K562 (cell line): ENCODE data around the gene LRRC75A. TPM values are rescaled to one million over a fixed set of nuclear protein-coding genes. Genes with fewer than 3 reads are reported as not detected.

Experiments
- polyA plus RNA-seq, 8 experiments: library from polyadenylated mRNA; depleted of rRNA in 4 of 8; stranded (reverse) in 5 of 8; unstranded in 3 of 8; fragments of >200 nt; fragmentation: Nextera tagmentation in 2 of 8; fragmentation: Illumina TruSeq in 1 of 8; extraction: Ambion mirVana in 2 of 8; extraction: Trizol in 1 of 8; gene quantifications; 2 replicates each; pipeline versions ENCODE4 v1.2.1 to v1.2.3, GENCODE V29; 2011 to 2014; ENCODE audit warnings: inconsistent platforms in 1 of 8, missing spikeins in 1 of 8
- small RNA-seq: library from RNA; depleted of rRNA; stranded (forward); fragments of <200 nt; gene quantifications from one replicate; pipeline ENCODE3, GENCODE V24; 2014
- total RNA-seq, 7 experiments: library from RNA; depleted of rRNA in 6 of 7; stranded (reverse); fragments of >200 nt in 6 of 7; fragmentation: Illumina TruSeq in 2 of 7; extraction: Trizol in 2 of 7; gene quantifications; 2 replicates each; pipeline versions ENCODE4 v1.2.1 to v1.2.3, GENCODE V29; 2011 to 2021; ENCODE audit warnings: low replicate concordance in 1 of 7

LRRC75A gene
- total and polyA plus RNA-seq, 9 of the 15 experiments (the other 6 are each of a cell fraction or from before 2014, with no cell fraction given) = 0.04 to 0.34 (median 0.08) TPM; not detected in 5

Small RNA genes lying within 50 kb of the gene (small RNA-seq; reads per million reads assigned to genes)
- gene SNORD49A (not detected), gene SNORD65 (not detected)

Other genes starting within 250 kb of the LRRC75A start
- gene CENPV, start 138.7 kb downstream of the LRRC75A start, total RNA-seq (2014; rRNA removed) = 90.9 and 131 TPM in 2 replicates
- gene CENPV, start 138.7 kb downstream of the LRRC75A start, total RNA-seq (2014; rRNA removed; fragmentation: Illumina TruSeq; extraction: Trizol) = 89.6 and 95.5 TPM in 2 replicates
- 67.4 and 75.0 TPM in 2 replicates for gene CENPV, start 138.7 kb downstream of the LRRC75A start, total RNA-seq (2015; rRNA removed; fragmentation: Illumina TruSeq; extraction: Trizol)
- 86.1 and 89.1 TPM in 2 replicates for gene CENPV, start 138.7 kb downstream of the LRRC75A start, total RNA-seq (2021)
- gene CENPV, start 138.7 kb downstream of the LRRC75A start, polyA plus RNA-seq (2011; rRNA removed) = 112 and 128 TPM in 2 replicates
- 89.3 and 96.6 TPM in 2 replicates for gene CENPV, start 138.7 kb downstream of the LRRC75A start, polyA plus RNA-seq (2014; fragmentation: Illumina TruSeq; extraction: Trizol)
- 10 to 100 TPM; 17.8 to 25.8 TPM for gene CENPV, start 138.7 kb downstream of the LRRC75A start, polyA plus RNA-seq (2014; fragmentation: Nextera tagmentation; extraction: Ambion mirVana)
- gene CENPV, start 138.7 kb downstream of the LRRC75A start, polyA plus RNA-seq (2014; rRNA removed) = 91.8 and 100 TPM in 2 replicates
- gene UBB, start 111.1 kb downstream of the LRRC75A start, total RNA-seq (2014; rRNA removed) = 2,054 and 2,801 TPM in 2 replicates
- gene UBB, start 111.1 kb downstream of the LRRC75A start, total RNA-seq (2014; rRNA removed; fragmentation: Illumina TruSeq; extraction: Trizol) = 1,199 and 1,477 TPM in 2 replicates
- 1,630 and 1,692 TPM in 2 replicates for gene UBB, start 111.1 kb downstream of the LRRC75A start, total RNA-seq (2015; rRNA removed; fragmentation: Illumina TruSeq; extraction: Trizol)
- 1,581 and 1,675 TPM in 2 replicates for gene UBB, start 111.1 kb downstream of the LRRC75A start, total RNA-seq (2021)
- 1,069 and 1,272 TPM in 2 replicates for gene UBB, start 111.1 kb downstream of the LRRC75A start, polyA plus RNA-seq (2011; rRNA removed)
- gene UBB, start 111.1 kb downstream of the LRRC75A start, polyA plus RNA-seq (2014; fragmentation: Illumina TruSeq; extraction: Trizol) = 1,681 and 1,922 TPM in 2 replicates
- 1,000 to 10,000 TPM; 3,942 to 4,143 TPM for gene UBB, start 111.1 kb downstream of the LRRC75A start, polyA plus RNA-seq (2014; fragmentation: Nextera tagmentation; extraction: Ambion mirVana)
- 1,696 and 2,000 TPM in 2 replicates for gene UBB, start 111.1 kb downstream of the LRRC75A start, polyA plus RNA-seq (2014; rRNA removed)
- gene TRPV2, start 76.6 kb downstream of the LRRC75A start, total RNA-seq (2014; rRNA removed) = 43.5 and 51.6 TPM in 2 replicates
- 24.1 and 30.3 TPM in 2 replicates for gene TRPV2, start 76.6 kb downstream of the LRRC75A start, total RNA-seq (2014; rRNA removed; fragmentation: Illumina TruSeq; extraction: Trizol)
- 28.6 and 31.9 TPM in 2 replicates for gene TRPV2, start 76.6 kb downstream of the LRRC75A start, total RNA-seq (2015; rRNA removed; fragmentation: Illumina TruSeq; extraction: Trizol)
- 93.6 and 97.5 TPM in 2 replicates for gene TRPV2, start 76.6 kb downstream of the LRRC75A start, total RNA-seq (2021)
- 37.5 and 60.1 TPM in 2 replicates for gene TRPV2, start 76.6 kb downstream of the LRRC75A start, polyA plus RNA-seq (2011; rRNA removed)
- gene TRPV2, start 76.6 kb downstream of the LRRC75A start, polyA plus RNA-seq (2014; fragmentation: Illumina TruSeq; extraction: Trizol) = 29.6 and 39.7 TPM in 2 replicates
- gene TRPV2, start 76.6 kb downstream of the LRRC75A start, polyA plus RNA-seq (2014; fragmentation: Nextera tagmentation; extraction: Ambion mirVana) = 10 to 100 TPM in 1 of 2 experiments, 1 to 10 TPM in 1; 10.0 to 15.6 TPM
- 33.7 and 42.0 TPM in 2 replicates for gene TRPV2, start 76.6 kb downstream of the LRRC75A start, polyA plus RNA-seq (2014; rRNA removed)
- 0.04 and 0.27 TPM in 2 replicates for gene ZNF287, start 77.0 kb upstream of the LRRC75A start, total RNA-seq (2014; rRNA removed)
- not detected in 2 replicates for gene ZNF287, start 77.0 kb upstream of the LRRC75A start, total RNA-seq (2014; rRNA removed; fragmentation: Illumina TruSeq; extraction: Trizol)
- gene ZNF287, start 77.0 kb upstream of the LRRC75A start, total RNA-seq (2015; rRNA removed; fragmentation: Illumina TruSeq; extraction: Trizol) = 0.14 TPM in 1 of 2 replicates, not detected in the other
- gene ZNF287, start 77.0 kb upstream of the LRRC75A start, total RNA-seq (2021) = 0.18 and 0.22 TPM in 2 replicates
- gene ZNF287, start 77.0 kb upstream of the LRRC75A start, polyA plus RNA-seq (2011; rRNA removed) = 0.21 TPM in 1 of 2 replicates, not detected in the other
- 0.06 and 0.19 TPM in 2 replicates for gene ZNF287, start 77.0 kb upstream of the LRRC75A start, polyA plus RNA-seq (2014; fragmentation: Illumina TruSeq; extraction: Trizol)
- gene ZNF287, start 77.0 kb upstream of the LRRC75A start, polyA plus RNA-seq (2014; fragmentation: Nextera tagmentation; extraction: Ambion mirVana) = under 1 TPM in 1 of 2 experiments, not detected in 1; 0.18 TPM
- gene ZNF287, start 77.0 kb upstream of the LRRC75A start, polyA plus RNA-seq (2014; rRNA removed) = 0.01 and 0.08 TPM in 2 replicates
- 0.94 and 1.0 TPM in 2 replicates for gene ZNF624, start 161.7 kb upstream of the LRRC75A start, total RNA-seq (2014; rRNA removed)
- 1.7 and 3.1 TPM in 2 replicates for gene ZNF624, start 161.7 kb upstream of the LRRC75A start, total RNA-seq (2014; rRNA removed; fragmentation: Illumina TruSeq; extraction: Trizol)
- 1.5 and 2.1 TPM in 2 replicates for gene ZNF624, start 161.7 kb upstream of the LRRC75A start, total RNA-seq (2015; rRNA removed; fragmentation: Illumina TruSeq; extraction: Trizol)
- gene ZNF624, start 161.7 kb upstream of the LRRC75A start, total RNA-seq (2021) = 1.3 and 1.7 TPM in 2 replicates
- gene ZNF624, start 161.7 kb upstream of the LRRC75A start, polyA plus RNA-seq (2011; rRNA removed) = 1.0 and 1.2 TPM in 2 replicates
- gene ZNF624, start 161.7 kb upstream of the LRRC75A start, polyA plus RNA-seq (2014; fragmentation: Illumina TruSeq; extraction: Trizol) = 1.1 and 1.3 TPM in 2 replicates
- gene ZNF624, start 161.7 kb upstream of the LRRC75A start, polyA plus RNA-seq (2014; fragmentation: Nextera tagmentation; extraction: Ambion mirVana) = under 1 TPM; 0.34 to 0.77 TPM
- gene ZNF624, start 161.7 kb upstream of the LRRC75A start, polyA plus RNA-seq (2014; rRNA removed) = 0.74 and 0.91 TPM in 2 replicates
- 0.32 and 0.37 TPM in 2 replicates for gene CCDC144A, start 198.0 kb upstream of the LRRC75A start, total RNA-seq (2014; rRNA removed)
- 0.70 and 0.76 TPM in 2 replicates for gene CCDC144A, start 198.0 kb upstream of the LRRC75A start, total RNA-seq (2014; rRNA removed; fragmentation: Illumina TruSeq; extraction: Trizol)
- 0.57 and 0.58 TPM in 2 replicates for gene CCDC144A, start 198.0 kb upstream of the LRRC75A start, total RNA-seq (2015; rRNA removed; fragmentation: Illumina TruSeq; extraction: Trizol)
- gene CCDC144A, start 198.0 kb upstream of the LRRC75A start, total RNA-seq (2021) = 0.42 and 0.71 TPM in 2 replicates
- gene CCDC144A, start 198.0 kb upstream of the LRRC75A start, polyA plus RNA-seq (2011; rRNA removed) = 0.08 and 0.20 TPM in 2 replicates
- 0.24 and 0.36 TPM in 2 replicates for gene CCDC144A, start 198.0 kb upstream of the LRRC75A start, polyA plus RNA-seq (2014; fragmentation: Illumina TruSeq; extraction: Trizol)
- under 1 TPM; 0.03 to 0.14 TPM for gene CCDC144A, start 198.0 kb upstream of the LRRC75A start, polyA plus RNA-seq (2014; fragmentation: Nextera tagmentation; extraction: Ambion mirVana)
- gene CCDC144A, start 198.0 kb upstream of the LRRC75A start, polyA plus RNA-seq (2014; rRNA removed) = 0.20 and 0.44 TPM in 2 replicates